Astrocyte (in vitro differentiated cells and primary cell): ENCODE measurements around the gene PRDM12. TPM values are rescaled to one million over a fixed set of nuclear protein-coding genes. Genes with fewer than 3 reads are reported as not detected.

Source experiments
- DNase-seq: peaks from one replicate; pipeline ENCODE4 v3.0.0-alpha.2; 2010; ENCODE audit warnings: low read depth
- FAIRE-seq: peaks from 2 replicates; lab custom pipeline; 2011; peaks lifted over from hg19 to GRCh38; lab: Jason Lieb, UNC
- H2AFZ ChIP-seq: 2 replicates; pipeline ENCODE4 v1.6.0; 2012; ENCODE audit warnings: low read depth, low read length, inconsistent platforms
- H3K27ac ChIP-seq: 2 replicates; pipeline ENCODE4 v1.5.1; 2011; ENCODE audit warnings: low read depth, low read length, inconsistent platforms
- H3K27me3 ChIP-seq: 2 replicates; pipeline ENCODE4 v1.6.0; 2011; ENCODE audit warnings: low read length, inconsistent platforms; ENCODE audit not compliant: insufficient read depth
- H3K36me3 ChIP-seq: 2 replicates; pipeline ENCODE4 v1.5.1; 2011; ENCODE audit warnings: low read length, inconsistent platforms; ENCODE audit not compliant: insufficient read depth
- H3K4me1 ChIP-seq: 2 replicates; pipeline ENCODE4 v1.5.1; 2011; ENCODE audit warnings: low read length, inconsistent platforms; ENCODE audit not compliant: insufficient read depth
- H3K4me2 ChIP-seq: 2 replicates; pipeline ENCODE4 v1.6.0; 2012; ENCODE audit warnings: low read length, inconsistent platforms
- H3K4me3 ChIP-seq: 2 replicates; pipeline ENCODE4 v1.5.1; 2011; ENCODE audit warnings: low read depth, mild to moderate bottlenecking, low read length, inconsistent platforms; ENCODE audit not compliant: insufficient read depth
- H3K79me2 ChIP-seq: 2 replicates; pipeline ENCODE4 v1.6.0; 2012; ENCODE audit warnings: mild to moderate bottlenecking, low read length, inconsistent platforms; ENCODE audit not compliant: insufficient read depth
- H3K9ac ChIP-seq: 2 replicates; pipeline ENCODE4 v1.6.0; 2012; ENCODE audit warnings: mild to moderate bottlenecking, low read length, inconsistent platforms
- H3K9me3 ChIP-seq: 2 replicates; pipeline ENCODE4 v1.5.1; 2012; ENCODE audit warnings: low read depth, mild to moderate bottlenecking, low read length, inconsistent platforms; ENCODE audit not compliant: insufficient read depth
- H4K20me1 ChIP-seq: 2 replicates; pipeline ENCODE4 v1.6.0; 2012; ENCODE audit warnings: low read length, inconsistent platforms; ENCODE audit not compliant: insufficient read depth
- H3K27ac Mint-ChIP-seq: one replicate; pipeline ENCODE4 v1.8.0; 2021; ENCODE audit warnings: mild to moderate bottlenecking, mixed read lengths; ENCODE audit not compliant: unreplicated experiment
- H3K27me3 Mint-ChIP-seq: one replicate; pipeline ENCODE4 v1.8.0; 2021; ENCODE audit warnings: low read depth, mixed read lengths; ENCODE audit not compliant: unreplicated experiment
- H3K36me3 Mint-ChIP-seq: one replicate; pipeline ENCODE4 v1.8.0; 2021; ENCODE audit warnings: low read depth, mixed read lengths; ENCODE audit not compliant: unreplicated experiment
- H3K4me1 Mint-ChIP-seq: one replicate; pipeline ENCODE4 v1.8.0; 2021; ENCODE audit warnings: low read depth, mixed read lengths; ENCODE audit not compliant: unreplicated experiment
- H3K4me3 Mint-ChIP-seq: one replicate; pipeline ENCODE4 v1.8.0; 2021; ENCODE audit warnings: mild to moderate bottlenecking, moderate library complexity, mixed read lengths; ENCODE audit not compliant: unreplicated experiment
- H3K9me3 Mint-ChIP-seq: one replicate; pipeline ENCODE4 v1.8.0; 2021; ENCODE audit warnings: mild to moderate bottlenecking, mixed read lengths; ENCODE audit not compliant: unreplicated experiment
- CTCF ChIP-seq: IDR thresholded peaks from 2 replicates; pipeline ENCODE4 v1.5.1; 2011; ENCODE audit warnings: low read depth, mild to moderate bottlenecking, inconsistent platforms, low read length, moderate library complexity; ENCODE audit not compliant: insufficient read depth
- EZH2 ChIP-seq: IDR thresholded peaks from 2 replicates; pipeline ENCODE4 v1.6.1; 2012; ENCODE audit warnings: mild to moderate bottlenecking, low read length, inconsistent platforms; ENCODE audit not compliant: insufficient read depth
- total RNA-seq: library from RNA; stranded (reverse); gene quantifications from 2 replicates; pipeline ENCODE4 v1.2.1, GENCODE V29; 2021

PRDM12 gene
- total RNA-seq, 1 donor from 2014 or later = 0.23 TPM

- Histone ChIP-seq H3K9ac (peak overlapping the region; percentile 57), H3K4me3 (peak overlapping the region; percentile 52), H3K4me2 (peak overlapping the region; percentile 78), H3K79me2 (peaks cover 16% of the 10 kb centered on the region), H4K20me1 (peaks cover 4% of the 10 kb centered on the region), H2AFZ (peak overlapping the region; percentile 70), H3K9me3 (no peaks in the 10 kb centered on the region), H3K4me1 (peaks cover 14% of the 10 kb centered on the region), H3K27ac (no peak overlapping the region), H3K36me3 (no peaks in the 10 kb centered on the region), H3K27me3 (no peaks in the 10 kb centered on the region)
- Mint-ChIP-seq H3K4me1 (peaks cover 14% of the 10 kb centered on the region), H3K9me3 (no peaks in the 10 kb centered on the region), H3K27ac (no peak overlapping the region), H3K27me3 (peaks cover 9% of the 10 kb centered on the region), H3K36me3 (peaks cover 2% of the 10 kb centered on the region), H3K4me3 (peak overlapping the region; percentile 66)
- DNase-seq (peak; percentile 97), FAIRE-seq (no peak)
- TF ChIP-seq CTCF (no peak), EZH2 (no peak)
Measured at GRCh38 chr9:130689937-130690700, 25.7 kb downstream of the PRDM12 start.

- peaks cover 13% of the 10 kb centered on the region for H3K36me3 Mint-ChIP-seq
- DNase-seq (no peak), FAIRE-seq (no peak)
- Histone ChIP-seq H3K79me2 (peaks cover 36% of the 10 kb centered on the region), H3K9me3 (no peaks in the 10 kb centered on the region), H3K27ac (no peak overlapping the region), H3K27me3 (no peaks in the 10 kb centered on the region), H4K20me1 (peaks cover 20% of the 10 kb centered on the region), H3K4me2 (peak overlapping the region; percentile 92), H3K4me1 (peaks cover 14% of the 10 kb centered on the region), H3K36me3 (peaks cover 8% of the 10 kb centered on the region), H2AFZ (peak overlapping the region; percentile 83), H3K4me3 (no peak overlapping the region), H3K9ac (peak overlapping the region; percentile 26)
- peaks cover 25% of the 10 kb centered on the region for H3K4me1 Mint-ChIP-seq
- no peak overlapping the region for H3K4me3 Mint-ChIP-seq
- H3K27me3 Mint-ChIP-seq = peaks cover 9% of the 10 kb centered on the region
- no peaks in the 10 kb centered on the region for H3K9me3 Mint-ChIP-seq
- H3K27ac Mint-ChIP-seq = peak overlapping the region; percentile 86
- TF ChIP-seq EZH2 = no peak
- TF ChIP-seq CTCF = no peak
Measured at GRCh38 chr9:130692321-130692720, 27.9 kb downstream of the PRDM12 start.

DNA sequence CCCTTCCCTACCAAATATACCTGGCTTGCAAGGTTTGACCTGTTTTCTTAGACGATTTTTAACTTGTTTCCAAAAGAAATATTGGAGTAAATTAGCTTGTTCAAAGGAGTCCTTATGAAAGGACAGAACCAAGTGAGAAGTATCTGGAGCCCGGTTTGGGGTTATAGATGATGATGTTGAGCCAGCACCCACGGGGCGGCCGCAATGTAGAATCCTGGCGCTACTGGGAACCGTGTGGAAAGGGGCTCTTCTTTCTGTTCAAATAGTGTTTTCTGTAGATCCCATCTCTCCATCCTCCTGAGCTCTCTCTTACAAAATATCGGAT lies 28.7 kb downstream of the PRDM12 start:
- H3K4me1 ChIP-seq = peaks cover 16% of the 10 kb centered on the region
- H3K27me3 Mint-ChIP-seq = peaks cover 4% of the 10 kb centered on the region
- H3K4me1 Mint-ChIP-seq = peaks cover 29% of the 10 kb centered on the region
- H3K27ac ChIP-seq = peak overlapping the region; percentile 64
- DNase-seq (no peak), FAIRE-seq (no peak)
- TF ChIP-seq EZH2 (no peak), CTCF (no peak)
- H3K4me3 ChIP-seq = peak overlapping the region; percentile 94
- H4K20me1 ChIP-seq = peaks cover 22% of the 10 kb centered on the region
- no peaks in the 10 kb centered on the region for H3K9me3 Mint-ChIP-seq
- peak overlapping the region; percentile 91 for H3K9ac ChIP-seq
- peaks cover 12% of the 10 kb centered on the region for H3K36me3 ChIP-seq
- peaks cover 39% of the 10 kb centered on the region for H3K79me2 ChIP-seq
- H3K9me3 ChIP-seq = no peaks in the 10 kb centered on the region
- H3K27me3 ChIP-seq = no peaks in the 10 kb centered on the region
- peak overlapping the region; percentile 90 for H2AFZ ChIP-seq
- peaks cover 17% of the 10 kb centered on the region for H3K36me3 Mint-ChIP-seq
- H3K4me3 Mint-ChIP-seq = peak overlapping the region; percentile 99
- H3K27ac Mint-ChIP-seq = peak overlapping the region; percentile 42
- H3K4me2 ChIP-seq = peak overlapping the region; percentile 92
